VCaP (cell line): Measurements from ENCODE around the gene DHRSX.

Source experiments
- H3K27ac ChIP-seq: fragments of 450-650 bp; 2 replicates; pipeline ENCODE4 v1.5.1; 2017
- CTCF ChIP-seq: fragments of 450-650 bp; conservative IDR thresholded peaks from 2 replicates; pipeline ENCODE4 v1.5.1; 2017; ENCODE audit warnings: mild to moderate bottlenecking, moderate library complexity

Gene DHRSX

GRCh38 chrX:2192584-2193272 lies 308.0 kb downstream of the DHRSX start:
- no peak overlapping the region for H3K27ac ChIP-seq
- TF ChIP-seq CTCF, result no peak

- no peak overlapping the region for H3K27ac ChIP-seq
- no peak for TF ChIP-seq CTCF
Measured at GRCh38 chrX:2188840-2189239, 311.9 kb downstream of the DHRSX start.

- no peak overlapping the region for H3K27ac ChIP-seq
- no peak for TF ChIP-seq CTCF
Measured at GRCh38 chrX:2188330-2188792, 312.4 kb downstream of the DHRSX start.

- no peak overlapping the region for H3K27ac ChIP-seq
- no peak for TF ChIP-seq CTCF
Measured at GRCh38 chrX:2187352-2188115, 313.2 kb downstream of the DHRSX start.

- no peak overlapping the region for H3K27ac ChIP-seq
- TF ChIP-seq CTCF, result no peak
Measured at GRCh38 chrX:2185341-2186082, 315.3 kb downstream of the DHRSX start.

GRCh38 chrX:2184089-2184488 lies 316.7 kb downstream of the DHRSX start:
- no peak for TF ChIP-seq CTCF
- no peak overlapping the region for H3K27ac ChIP-seq

- no peak for TF ChIP-seq CTCF
- H3K27ac ChIP-seq, result no peak overlapping the region
Measured at GRCh38 chrX:2183193-2183725, 317.5 kb downstream of the DHRSX start.
